GM19193 (cell line): ENCODE data around the gene KNG1.

Source experiments
- POLR2A ChIP-seq: IDR thresholded peaks from 4 replicates; pipeline ENCODE4 v1.6.1; 2011; ENCODE audit not compliant: insufficient read depth, insufficient read length; ENCODE audit errors: extremely low read depth

KNG1 gene

DNA sequence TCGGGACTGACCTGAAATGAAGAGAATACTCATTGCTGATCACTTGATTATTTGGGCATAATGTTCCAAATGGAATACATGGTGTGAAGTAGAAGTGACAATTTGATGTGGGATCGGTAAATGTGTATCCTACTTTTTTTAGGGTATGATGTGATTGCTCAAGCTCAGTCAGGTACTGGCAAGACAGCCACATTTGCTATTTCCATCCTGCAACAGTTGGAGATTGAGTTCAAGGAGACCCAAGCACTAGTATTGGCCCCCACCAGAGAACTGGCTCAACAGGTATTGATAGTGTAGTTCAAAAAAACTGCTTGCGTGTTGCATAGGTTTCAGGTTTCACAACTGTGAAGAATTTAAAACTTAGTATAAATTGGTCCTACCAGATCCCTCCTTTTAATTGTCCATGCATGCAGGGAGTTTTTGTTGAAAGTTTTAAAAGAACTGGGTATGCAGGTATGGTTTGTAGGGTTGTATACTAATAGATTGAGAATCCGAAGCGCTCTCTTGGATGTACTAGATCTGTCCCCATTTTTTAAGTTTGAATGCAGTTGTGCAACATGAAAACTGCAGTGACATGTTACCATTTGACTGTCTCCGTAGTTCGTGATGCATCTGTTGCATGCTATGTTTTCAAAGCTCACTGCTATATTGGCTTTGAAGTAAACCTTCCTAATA, 67.8 kb downstream of the KNG1 start:
- TF ChIP-seq POLR2A = no peak

DNA sequence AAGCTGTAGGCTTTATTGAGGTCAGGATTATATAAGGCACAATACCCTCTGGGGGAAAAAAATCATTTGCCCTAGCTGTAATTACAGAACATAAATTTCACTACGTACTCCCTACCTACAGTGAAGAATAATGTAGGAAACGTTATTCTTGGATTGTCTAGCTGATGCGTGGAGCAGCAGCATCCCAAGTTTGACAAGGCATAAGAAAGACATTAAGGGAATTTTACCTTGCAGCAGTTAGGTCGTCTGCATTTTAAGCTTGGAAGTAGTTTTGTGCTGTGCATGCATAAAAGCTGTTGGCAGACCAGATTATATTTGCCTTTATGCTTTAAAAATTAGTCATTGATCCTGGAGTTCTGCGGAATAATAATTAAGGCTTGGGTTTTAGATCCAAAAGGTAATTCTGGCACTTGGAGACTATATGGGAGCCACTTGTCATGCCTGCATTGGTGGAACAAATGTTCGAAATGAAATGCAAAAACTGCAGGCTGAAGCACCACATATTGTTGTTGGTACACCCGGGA, 68.4 kb downstream of the KNG1 start:
- TF ChIP-seq POLR2A = no peak

DNA sequence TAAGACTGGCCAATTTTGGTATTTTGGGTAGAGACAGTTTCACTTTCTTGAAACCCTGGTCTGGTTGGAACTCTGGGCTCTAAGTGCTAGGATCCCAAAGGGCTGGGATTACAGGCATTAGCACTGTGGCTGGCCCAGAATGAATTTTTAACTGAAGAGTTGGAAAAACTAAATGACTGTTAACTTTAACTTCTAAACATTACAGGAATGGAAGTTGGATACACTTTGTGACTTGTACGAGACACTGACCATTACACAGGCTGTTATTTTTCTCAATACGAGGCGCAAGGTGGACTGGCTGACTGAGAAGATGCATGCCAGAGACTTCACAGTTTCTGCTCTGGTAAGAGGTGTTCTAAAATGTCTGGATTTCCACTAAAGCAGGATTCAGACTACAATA, 69.8 kb downstream of the KNG1 start:
- TF ChIP-seq POLR2A = no peak

DNA sequence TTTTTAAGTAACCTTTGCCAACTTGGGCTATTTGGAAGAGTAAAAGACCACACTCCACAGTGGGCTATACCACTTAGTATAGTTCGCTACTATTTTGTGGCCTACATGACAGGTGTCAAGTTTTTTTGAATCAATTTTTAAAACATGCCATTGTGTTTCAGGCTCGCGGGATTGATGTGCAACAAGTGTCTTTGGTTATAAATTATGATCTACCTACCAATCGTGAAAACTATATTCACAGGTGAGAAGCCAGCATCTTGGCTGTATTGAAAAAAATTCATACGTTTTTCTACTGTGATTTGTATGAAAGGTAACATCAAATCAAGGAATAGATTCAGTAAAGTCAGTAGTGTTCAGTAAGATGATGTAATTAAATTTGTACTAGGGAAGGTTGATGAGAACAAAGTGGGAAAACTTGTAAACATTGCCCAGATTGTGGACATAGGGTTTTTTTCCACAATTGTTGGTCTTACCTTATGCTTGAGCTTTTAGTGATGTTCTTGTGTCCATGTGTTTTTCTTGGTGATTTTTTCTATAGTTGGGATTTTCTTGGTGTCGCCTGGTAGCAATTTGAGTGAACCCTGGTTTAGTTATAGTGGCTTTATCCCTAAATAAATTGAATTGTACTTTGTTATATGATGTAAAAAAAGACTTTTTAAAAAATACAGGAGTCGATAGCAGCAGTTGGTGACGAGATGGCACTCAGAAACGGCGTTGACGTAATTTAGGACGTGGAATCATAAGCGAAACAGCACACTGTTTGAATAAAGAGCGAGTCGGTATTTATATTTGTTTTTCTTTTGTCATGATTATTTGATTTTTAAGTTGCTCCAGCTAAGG, 70.7 kb downstream of the KNG1 start:
- TF ChIP-seq POLR2A = peak; percentile 21

DNA sequence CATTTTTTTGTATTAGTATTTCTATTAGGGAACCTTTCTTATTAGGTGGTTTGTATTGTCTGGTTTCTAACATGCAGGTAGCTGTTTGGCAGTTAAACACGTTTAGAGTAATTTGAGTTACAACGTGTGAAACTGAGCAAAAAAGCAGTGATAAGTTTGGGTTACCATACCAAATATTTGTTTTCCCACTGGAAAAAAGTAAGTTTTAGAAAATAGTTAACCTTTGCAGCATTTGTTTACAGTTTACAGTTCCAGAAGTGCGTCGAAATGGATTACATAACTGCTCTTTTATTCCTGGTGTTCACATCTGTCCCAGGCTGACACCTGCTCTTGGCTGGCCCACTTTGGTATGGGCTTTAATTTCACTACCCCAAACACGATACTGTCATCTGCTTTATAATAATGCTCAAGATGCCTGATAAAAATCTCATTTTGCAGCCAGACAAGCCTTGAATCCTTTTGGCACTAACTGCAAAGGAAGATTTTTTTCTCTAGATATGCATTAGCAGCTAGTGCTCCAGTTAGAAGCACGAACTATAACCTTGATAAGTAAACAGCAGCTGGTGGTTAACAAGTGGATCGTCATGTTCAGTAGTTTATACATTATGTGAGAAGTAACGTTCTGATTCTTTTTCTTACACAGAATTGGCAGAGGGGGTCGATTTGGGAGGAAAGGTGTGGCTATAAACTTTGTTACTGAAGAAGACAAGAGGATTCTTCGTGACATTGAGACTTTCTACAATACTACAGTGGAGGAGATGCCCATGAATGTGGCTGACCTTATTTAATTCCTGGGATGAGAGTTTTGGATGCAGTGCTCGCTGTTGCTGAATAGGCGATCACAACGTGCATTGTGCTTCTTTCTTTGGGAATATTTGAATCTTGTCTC, 71.6 kb downstream of the KNG1 start:
- no peak for TF ChIP-seq POLR2A

DNA sequence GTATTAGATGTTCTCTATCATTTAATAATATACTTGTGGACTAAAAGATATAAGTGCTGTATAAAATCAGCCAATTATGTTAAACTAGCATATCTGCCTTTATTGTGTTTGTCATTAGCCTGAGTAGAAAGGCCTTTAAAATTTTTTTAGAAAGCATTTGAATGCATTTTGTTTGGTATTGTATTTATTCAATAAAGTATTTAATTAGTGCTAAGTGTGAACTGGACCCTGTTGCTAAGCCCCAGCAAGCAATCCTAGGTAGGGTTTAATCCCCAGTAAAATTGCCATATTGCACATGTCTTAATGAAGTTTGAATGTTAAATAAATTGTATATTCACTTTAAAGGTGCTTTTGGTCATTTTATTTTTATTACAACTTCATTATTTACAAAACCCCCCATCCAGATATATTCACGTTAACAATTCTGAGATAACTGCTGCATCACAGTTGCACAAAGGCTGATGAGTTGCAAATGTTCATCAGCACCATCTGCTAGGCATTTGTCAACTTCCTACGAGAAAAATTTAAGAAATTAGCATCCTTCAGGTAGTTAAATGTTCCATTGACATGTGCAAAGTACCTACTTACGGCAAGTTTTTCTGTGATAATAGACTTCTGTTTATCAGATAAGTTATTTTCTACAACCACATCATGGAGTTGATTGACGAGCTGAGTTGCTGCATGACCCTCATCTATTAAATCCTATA, 72.5 kb downstream of the KNG1 start:
- no peak for TF ChIP-seq POLR2A

DNA sequence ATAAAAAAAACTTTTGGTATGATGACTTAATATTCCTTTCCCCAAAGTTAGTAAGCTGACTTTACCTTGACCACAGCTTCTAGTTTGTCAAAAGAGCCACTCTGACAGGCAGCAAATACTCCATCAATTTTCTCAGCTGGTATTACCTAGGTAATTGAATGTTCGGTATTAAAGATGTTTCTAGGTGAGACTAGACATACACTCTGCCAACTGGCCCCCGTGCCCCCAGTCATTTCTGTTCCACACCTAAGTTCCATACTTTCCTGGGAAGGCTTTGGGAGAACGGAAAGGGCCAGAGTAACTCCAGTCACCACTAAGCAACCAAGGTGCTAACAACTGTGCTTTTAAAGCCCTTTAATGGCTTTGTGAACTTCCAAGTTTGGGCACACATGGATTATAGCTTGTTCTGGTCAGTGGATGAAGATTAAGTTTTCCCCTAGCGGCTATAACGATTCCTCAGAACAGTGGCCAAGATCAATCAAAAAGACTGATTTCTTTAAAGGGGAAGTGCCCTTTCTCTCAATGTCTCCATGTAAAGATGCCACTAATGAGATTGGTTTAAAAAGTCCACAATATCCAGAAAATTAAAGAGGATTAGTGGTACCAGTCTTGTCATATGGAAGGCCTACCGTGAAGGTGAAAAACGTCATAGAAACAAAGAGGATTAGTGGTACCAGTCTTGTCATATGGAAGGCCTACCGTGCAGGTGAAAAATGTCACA, 73.3 kb downstream of the KNG1 start:
- peak; percentile 60 for TF ChIP-seq POLR2A
